NCI-H1092 (cell line): ENCODE results near the gene OST4.

ENCODE experiments used
- DNase-seq: peaks from one replicate; lab custom pipeline; 2025; lab: John Stamatoyannopoulos, UW

Gene OST4

DNA sequence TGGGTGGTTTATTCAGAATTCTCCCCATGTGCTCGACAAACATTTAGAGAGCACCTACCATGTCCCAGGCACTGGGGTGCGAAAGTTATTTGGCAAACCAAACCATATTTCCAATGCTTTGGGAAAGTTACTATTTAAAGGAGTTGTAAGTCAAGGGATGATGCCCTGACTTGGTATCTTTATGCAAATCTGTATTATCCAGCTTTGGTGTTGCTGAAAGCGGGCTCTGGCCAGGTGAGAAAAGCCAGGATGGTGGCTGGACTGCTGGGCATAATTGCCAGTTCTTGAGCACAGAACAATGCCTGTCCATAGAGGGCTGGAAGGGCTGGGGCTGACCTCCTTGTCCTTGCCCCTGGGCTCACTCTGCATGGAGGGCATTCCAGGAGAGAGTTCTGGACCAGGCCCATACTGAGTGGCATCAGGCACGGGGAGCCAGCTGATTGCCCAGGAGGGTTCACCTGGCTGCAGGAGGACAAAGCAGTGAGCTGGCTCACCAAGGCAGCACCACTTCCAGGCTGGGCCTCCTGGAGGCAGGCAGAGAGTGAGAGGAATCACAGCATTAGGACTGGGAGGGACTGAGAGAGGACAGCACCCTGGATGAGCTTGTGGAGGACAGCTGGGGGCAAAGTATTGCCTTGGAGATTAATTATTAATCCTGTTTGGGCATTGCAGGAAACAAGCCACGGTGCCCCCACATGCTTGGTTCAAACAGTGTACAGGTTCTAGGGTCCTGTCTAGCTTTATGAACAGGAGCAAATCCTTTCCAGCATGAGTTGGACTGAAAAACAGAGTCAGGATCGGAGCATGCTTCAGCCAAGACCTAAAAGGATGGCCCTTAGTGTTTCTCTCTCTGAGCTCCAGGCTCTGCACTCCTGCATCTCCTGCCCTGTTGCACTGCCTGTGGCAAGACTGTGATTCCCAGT is 22.2 kb upstream of the OST4 start:
- DNase-seq, result no peak

DNA sequence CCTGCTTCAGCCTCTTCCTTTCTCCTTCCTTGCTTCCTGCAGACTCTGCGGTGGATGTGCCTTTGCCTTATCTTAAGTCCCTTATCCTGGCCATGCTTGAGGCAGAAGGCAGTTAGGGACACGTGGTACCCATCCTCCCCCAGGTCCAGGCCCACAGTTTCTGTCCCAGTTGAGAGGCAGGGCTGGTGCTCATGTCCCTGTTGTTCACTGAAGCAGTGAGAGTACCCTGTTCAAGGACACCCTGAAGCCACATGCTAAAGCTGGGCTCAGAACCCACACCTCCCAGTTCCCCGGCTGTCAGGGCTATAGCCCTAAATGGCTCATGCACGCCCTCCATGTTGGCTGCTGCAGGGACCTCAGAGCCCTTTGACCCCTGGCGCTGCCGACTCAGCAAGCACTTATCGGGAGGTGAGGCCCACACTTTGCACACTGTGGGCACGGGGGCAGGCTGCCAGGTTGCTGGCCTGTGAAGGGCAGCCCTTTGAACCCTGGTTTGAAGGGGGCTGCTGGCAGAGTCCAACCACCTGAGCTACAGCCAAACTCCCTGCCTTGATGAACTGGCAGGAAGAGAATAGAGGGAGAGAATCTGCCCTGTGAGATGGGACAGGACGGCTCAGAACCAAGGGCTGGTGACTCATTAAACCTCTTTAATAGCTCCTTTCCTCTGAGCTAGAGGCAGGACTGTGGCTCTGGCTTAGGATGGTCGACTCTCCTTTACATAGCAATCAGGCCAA is 21.4 kb upstream of the OST4 start:
- no peak for DNase-seq

DNA sequence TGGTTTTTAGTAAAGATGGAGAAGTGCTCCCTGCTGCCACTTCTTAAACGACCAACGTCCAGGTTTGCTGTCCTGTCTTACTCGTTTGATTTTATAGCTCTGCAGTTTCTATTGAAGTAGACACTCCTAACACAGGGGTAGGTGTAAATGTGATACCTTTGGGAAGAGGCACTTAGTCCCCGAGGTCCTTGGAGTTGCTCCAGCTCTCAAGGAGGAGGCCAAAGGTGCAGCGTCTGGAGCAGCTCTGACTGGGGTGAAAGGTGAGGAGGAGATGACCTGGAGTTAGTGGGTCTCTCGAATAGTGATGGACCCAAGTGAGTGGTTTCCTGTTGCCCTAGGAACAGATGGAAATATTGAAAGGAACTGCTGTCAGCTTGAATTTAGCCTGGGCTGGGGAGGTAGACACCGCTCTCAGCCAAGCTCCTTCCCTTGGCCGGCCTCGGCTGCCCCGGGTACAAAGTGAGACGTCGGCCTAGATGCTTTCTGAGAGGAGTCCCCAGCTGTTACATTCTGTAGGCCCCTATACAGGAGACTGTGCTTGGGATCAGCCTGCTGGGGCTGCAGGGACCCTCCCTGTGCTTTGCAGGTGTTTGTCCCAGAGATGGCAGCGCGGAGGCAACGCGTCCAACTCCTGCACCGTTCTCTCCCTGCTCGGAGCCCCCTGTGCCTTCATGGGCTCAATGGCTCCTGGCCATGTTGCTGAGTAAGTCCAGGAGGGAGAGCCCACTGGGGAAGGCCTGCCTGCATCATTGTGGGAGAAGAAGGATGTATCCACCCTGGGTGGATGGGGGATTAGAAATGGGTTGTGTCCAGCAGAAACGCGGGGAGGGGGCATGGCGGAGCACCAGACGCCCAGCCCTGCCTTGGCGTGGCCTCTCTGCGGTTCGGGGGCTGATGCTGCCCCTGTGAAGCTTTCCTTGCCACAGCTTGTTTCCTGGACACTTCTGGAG is 20.6 kb upstream of the OST4 start:
- no peak for DNase-seq

DNA sequence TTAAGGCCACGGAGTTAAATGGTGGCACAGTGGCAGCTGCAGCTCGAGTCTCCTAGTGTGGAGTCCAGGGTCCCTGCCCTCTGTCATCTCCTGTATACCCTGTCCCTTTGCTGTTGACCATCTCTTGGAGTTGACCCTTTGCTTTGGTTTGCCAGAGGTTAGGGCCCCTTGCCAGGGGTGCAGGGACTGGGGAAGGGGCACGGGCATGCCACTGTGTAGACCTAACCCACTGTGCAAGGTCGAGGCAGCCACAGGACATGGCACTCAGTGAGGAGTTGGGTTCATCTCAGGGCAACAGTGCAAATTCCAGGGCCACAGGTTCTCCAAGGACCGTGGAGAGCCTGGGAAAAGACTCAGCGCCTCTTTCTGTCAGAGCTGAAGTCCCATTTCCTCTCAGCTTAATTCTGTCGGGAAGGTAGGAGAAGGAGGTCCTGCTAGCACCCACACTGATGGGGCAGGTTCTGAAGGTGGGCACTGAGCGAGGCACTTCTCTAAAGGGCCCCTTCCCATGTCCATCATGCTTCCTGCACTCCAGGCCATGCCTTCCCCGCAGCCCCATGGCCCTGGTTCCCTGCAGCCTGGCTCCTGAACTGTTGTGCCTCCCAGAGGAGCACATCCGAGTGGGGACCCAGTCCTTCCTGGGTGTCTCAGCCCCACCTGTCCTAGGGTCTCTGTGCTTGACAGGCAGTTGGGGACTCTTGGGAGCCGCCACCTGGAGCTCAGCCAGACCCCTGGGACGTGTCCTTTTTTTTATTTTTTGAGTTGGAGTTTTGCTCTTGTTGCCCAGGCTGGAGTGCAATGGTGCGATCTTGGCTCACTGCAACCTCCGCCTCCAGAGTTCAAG is 17.9 kb upstream of the OST4 start:
- no peak for DNase-seq

DNA sequence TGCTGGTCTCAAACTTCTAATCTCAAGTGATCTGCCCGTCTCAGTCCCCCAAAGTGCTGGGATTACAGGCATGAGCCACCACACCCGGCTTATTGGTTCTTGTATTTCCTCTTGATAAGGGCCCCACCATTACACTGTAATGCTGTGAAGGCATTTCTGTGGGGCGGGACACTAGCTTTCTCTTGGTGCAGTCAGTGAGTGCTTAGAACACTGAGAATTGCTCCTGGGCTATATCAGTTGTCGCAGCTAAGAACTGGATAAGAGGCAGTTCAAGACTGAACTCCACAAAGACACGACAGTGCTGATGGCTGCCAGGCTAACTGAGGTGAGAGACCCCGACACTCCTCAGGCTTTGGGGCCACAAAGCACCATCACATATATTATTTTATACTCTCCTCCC is 17.2 kb upstream of the OST4 start:
- no peak for DNase-seq

DNA sequence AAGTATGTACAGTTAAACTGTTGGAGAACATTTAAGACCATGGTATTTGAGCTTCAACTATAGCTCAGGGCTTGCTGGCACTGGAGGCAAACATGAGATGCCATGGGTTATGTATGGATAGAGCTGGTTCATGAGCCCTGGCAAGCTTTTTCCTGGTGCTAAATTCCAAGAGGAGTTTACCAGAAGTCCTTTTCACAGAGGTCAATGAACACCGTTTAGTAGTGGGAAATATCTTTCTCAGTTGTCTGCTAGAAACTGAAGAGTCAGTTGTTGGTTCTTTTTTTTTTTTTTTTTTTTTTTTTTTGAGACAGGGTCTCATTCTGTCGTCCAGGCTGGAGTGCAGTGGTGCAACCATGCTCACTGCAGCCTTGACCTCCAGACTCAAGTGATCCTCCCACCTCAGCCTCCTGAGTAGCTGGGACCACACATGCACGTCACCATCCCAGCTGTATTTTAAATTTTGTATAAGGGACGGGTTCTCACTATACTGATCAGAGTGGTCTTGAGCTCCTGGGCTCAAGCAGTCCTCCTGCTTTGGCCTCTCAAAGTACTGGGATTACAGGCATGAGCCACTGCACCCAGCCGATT is 16.5 kb upstream of the OST4 start:
- no peak for DNase-seq

DNA sequence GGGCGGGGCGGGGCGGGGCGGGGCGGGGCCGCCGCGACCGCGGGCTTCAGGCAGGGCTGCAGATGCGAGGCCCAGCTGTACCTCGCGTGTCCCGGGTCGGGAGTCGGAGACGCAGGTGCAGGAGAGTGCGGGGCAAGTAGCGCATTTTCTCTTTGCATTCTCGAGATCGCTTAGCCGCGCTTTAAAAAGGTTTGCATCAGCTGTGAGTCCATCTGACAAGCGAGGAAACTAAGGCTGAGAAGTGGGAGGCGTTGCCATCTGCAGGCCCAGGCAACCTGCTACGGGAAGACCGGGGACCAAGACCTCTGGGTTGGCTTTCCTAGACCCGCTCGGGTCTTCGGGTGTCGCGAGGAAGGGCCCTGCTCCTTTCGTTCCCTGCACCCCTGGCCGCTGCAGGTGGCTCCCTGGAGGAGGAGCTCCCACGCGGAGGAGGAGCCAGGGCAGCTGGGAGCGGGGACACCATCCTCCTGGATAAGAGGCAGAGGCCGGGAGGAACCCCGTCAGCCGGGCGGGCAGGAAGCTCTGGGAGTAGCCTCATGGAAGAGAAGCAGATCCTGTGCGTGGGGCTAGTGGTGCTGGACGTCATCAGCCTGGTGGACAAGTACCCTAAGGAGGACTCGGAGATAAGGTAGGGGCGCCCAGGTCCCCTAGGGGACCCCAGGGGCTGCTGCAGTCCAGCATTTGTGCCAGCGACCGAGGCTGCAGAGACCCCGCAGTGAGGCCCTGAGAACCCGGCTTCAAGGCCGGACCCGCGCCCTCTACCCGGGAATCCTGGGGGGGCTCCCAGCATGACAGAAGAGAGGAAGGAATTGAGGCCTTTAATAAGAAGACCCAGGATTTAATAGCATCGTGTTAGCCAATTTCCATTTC is 15.5 kb upstream of the OST4 start, which contains the start of gene KHK:
KHK (plus strand) TSS at position 49 of the 870 bp plus-strand sequence; CDS start at position 537, 488 bp downstream.
- no peak for DNase-seq

DNA sequence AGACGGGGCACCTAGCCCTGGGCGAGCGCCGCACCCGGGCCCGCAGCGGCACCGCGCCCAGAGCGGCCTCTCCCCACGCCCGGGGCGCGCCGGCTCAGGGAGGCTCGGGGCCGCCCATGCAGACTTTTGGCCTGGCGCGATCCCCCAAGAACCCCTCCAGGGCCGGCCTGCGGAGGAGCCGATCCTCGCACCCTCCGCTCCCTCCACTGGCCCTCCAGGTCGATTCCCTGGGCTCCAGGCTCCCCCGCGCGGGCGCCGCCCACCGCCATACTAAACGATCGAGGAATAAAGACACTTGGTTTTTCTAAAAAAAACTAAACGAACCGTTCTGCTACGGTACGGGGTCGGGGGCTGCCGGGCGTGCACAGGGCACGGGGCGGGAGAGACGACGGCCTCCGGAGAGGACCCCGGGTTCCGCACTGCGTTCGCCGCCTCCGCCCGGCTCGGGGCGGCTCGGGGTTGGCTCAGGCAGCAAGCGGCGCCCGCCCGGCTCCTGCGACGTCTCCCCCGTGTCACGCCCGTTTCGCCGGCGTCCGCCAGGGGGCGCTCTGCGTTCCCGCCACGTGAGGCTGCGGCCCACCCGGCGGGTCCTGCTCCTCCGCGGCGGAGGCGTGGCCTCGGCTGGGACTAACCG is 14.8 kb upstream of the OST4 start:
- peak; percentile 83 for DNase-seq

DNA sequence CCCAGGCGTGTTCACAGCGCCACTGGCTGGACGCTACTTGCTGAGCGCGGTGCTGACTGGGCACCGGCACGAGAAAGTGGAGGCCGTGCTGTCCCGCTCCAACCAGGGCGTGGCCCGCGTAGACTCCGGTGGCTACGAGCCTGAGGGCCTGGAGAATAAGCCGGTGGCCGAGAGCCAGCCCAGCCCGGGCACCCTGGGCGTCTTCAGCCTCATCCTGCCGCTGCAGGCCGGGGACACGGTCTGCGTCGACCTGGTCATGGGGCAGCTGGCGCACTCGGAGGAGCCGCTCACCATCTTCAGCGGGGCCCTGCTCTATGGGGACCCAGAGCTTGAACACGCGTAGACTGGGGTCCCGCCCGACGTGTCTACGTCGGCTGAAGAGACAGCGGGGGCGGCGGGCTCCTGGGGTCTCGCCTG is 14.2 kb upstream of the OST4 start:
- no peak for DNase-seq

DNA sequence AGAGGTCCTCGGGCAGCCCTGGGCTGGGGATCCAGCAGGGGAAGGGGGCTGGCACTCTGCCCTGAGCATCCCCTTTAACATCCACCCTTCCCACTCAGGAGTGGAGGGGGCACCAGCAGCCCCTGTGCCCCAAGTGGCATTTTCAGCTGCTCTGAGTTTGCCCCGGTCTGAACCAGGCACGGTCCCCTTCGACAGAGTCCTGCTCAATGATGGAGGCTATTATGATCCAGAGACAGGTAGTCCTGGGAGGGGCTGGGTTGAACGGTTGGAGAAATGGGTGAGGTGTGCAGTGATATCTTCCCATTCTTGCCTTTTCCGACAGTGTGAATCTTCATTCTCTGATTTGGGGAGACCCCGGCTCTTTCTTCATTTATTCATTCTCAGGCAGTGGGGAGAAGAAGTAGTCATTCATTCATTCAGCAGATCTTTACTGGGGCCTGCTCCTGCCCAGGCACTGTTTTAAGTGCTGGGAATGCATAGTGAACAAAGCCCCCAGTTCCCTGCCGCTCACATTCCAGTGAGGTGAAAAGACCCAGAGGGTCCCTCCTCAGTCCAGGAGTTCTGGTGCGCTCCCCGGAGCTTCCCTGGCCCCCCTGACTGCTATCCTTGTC is 13.7 kb upstream of the OST4 start:
- no peak for DNase-seq

DNA sequence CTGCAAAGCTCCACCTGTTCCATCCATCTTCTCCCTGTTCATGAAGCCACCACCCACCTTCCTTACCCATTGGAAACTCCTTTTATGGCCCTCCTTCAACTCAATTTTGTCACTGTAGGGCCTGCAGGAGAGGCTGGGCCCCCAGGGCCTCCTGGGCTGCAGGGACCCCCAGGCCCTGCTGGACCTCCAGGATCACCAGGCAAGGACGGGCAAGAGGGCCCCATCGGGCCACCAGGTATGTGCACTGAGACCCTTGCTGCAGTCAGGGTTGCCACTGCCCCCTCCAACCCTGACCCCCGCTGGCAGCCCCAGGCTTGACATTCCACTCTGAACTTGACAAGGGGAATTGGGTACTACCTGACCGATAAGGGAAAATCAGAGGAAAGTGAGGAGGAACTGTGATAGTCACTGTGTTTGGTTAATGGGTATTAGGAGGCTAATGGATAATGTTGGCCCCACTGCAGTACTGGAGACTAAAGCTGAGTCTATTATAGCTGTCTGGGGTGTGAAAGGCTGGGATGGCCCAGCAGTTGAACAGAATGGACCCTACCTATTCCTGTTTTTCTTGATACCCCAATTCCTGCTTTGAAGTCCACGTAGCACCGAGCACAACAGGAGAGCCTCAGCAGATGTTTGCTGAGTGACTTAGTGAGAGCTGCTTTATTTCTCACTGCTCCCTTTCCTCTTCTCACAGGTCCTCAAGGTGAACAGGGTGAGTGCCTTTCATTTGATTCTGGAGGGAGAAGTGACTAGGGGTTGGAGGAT is 13.0 kb upstream of the OST4 start:
- no peak for DNase-seq

DNA sequence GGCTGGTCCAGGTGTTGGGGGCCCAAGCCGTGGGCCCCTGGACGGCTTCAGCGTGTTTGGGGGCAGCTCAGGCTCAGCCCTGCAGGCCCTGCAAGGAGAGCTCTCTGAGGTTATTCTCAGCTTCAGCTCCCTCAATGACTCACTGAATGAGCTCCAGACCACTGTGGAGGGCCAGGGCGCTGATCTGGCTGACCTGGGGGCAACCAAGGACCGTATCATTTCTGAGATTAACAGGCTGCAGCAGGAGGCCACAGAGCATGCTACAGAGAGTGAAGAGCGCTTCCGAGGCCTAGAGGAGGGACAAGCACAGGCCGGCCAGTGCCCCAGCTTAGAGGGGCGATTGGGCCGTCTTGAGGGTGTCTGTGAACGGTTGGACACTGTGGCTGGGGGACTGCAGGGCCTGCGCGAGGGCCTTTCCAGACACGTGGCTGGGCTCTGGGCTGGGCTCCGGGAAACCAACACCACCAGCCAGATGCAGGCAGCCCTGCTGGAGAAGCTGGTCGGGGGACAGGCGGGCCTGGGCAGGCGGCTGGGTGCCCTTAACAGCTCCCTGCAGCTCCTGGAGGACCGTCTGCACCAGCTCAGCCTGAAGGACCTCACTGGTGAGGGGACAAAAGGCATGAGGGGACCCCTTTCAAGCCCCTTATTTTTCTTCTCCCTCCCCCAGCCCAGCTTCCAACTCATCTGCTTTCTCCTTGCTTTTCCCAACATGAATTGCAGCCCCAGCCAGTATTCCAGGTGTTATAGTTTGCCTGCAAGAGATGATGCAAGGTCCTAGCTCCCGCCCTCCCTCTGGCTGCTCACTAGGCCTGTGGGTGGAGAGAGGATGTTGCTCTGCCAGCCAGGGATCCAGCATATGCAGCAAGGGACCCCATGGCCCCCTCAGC is 12.2 kb upstream of the OST4 start:
- DNase-seq, result no peak

DNA sequence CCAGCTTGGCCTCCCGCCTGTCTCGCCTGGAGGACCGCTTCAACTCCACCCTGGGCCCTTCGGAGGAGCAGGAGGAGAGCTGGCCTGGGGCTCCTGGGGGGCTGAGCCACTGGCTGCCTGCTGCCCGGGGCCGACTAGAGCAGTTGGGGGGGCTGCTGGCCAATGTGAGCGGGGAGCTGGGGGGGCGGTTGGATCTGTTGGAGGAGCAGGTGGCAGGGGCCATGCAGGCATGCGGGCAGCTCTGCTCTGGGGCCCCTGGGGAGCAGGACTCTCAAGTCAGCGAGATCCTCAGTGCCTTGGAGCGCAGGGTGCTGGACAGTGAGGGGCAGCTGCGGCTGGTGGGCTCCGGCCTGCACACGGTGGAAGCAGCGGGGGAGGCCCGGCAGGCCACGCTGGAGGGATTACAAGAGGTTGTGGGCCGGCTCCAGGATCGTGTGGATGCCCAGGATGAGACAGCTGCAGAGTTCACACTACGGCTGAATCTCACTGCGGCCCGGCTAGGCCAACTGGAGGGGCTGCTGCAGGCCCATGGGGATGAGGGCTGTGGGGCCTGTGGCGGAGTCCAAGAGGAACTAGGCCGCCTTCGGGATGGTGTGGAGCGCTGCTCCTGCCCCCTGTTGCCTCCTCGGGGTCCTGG is 11.4 kb upstream of the OST4 start:
- no peak for DNase-seq

DNA sequence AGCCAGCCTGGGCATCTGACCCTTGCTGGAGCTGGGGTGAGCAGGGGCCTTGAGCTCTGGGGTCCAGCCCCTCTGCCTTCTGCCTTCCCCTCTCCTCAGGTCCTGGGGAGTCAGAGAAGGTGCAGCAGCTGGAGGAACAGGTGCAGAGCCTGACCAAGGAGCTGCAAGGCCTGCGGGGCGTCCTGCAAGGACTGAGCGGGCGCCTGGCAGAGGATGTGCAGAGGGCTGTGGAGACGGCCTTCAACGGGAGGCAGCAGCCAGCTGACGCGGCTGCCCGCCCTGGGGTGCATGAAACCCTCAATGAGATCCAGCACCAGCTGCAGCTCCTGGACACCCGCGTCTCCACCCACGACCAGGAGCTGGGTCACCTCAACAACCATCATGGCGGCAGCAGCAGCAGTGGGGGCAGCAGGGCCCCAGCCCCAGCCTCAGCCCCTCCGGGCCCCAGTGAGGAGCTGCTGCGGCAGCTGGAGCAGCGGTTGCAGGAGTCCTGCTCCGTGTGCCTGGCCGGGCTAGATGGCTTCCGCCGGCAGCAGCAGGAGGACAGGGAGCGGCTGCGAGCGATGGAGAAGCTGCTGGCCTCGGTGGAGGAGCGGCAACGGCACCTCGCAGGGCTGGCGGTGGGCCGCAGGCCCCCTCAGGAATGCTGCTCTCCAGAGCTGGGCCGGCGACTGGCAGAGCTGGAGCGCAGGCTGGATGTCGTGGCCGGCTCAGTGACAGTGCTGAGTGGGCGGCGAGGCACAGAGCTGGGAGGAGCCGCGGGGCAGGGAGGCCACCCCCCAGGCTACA is 10.7 kb upstream of the OST4 start:
- DNase-seq, result no peak

DNA sequence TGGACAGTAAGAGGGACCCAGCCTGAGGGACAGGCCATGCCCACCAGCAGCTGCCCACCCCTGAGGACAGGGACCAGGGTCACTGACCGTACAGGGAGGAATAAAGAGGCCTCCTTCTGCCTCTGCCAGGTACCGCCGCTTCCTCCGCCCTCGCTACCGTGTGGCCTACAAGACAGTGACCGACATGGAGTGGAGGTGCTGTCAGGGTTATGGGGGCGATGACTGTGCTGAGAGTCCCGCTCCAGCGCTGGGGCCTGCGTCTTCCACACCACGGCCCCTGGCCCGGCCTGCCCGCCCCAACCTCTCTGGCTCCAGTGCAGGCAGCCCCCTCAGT is 9.1 kb upstream of the OST4 start:
- DNase-seq, result no peak

DNA sequence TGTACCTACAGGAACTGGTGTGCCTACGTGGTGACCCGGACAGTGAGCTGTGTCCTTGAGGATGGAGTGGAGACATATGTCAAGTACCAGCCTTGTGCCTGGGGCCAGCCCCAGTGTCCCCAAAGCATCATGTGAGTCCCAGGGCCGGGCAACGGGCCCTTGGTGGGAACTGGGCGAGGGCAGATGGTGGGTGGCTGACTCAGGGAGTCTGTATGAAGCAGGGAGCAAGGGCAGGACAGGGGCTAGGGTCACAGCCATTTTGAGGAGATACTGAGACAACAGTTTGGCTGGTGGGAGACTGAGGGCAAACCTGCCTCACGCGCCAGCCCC is 8.7 kb upstream of the OST4 start:
- DNase-seq, result no peak
